ENCODE measurements around the gene LRCH3. TPM values are rescaled to one million over a fixed set of nuclear protein-coding genes. Genes with fewer than 3 reads are reported as not detected.
A peak's percentile ranks its signal among the peaks of the same experiment; 100 is the strongest.

LRCH3 gene
- total and polyA plus RNA-seq, 3 donors from 2014 or later = 43.4 to 173 (median 80.2) TPM

DNA sequence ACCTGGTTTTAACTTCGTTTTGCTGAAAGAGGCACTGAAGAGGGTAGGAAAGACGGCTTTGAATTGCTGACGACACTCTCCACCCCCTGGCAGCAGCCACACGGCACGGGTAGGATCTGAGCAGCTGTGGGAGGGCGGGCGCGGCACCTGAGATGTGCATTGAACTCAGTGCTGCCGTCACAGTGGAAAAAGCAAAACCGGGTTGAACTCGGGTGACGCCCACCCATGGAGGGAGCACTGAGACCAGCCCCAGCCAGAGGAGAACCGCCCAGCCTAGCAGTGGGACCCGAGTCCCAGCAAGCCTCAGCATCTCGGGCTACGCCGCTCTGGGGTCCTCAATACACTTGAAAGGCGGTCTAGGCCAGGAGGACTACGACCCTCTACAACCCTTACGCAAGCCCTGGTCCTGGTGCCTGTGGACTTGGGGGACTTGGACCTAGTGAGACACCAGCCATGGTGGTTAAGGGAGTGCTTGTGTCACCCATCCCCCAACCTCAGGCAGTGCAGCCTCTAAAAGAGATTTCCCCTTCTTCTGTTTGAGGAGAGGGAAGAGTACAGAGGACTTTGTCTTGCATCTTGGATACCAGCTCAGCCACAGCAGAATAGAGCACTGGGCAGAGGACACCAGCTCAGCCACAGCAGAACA lies 108.9 kb downstream of the LRCH3 start:
- 84 to 89% methylated on average over 15 to 20 of the region's 20 CpGs for WGBS, 2 donors
- intact Hi-C loops (cut with DNase I; ENCODE audit: low total_unique reads) = no loop called here
- no peaks in the 10 kb centered on the region for H3K9me3 ChIP-seq

DNA sequence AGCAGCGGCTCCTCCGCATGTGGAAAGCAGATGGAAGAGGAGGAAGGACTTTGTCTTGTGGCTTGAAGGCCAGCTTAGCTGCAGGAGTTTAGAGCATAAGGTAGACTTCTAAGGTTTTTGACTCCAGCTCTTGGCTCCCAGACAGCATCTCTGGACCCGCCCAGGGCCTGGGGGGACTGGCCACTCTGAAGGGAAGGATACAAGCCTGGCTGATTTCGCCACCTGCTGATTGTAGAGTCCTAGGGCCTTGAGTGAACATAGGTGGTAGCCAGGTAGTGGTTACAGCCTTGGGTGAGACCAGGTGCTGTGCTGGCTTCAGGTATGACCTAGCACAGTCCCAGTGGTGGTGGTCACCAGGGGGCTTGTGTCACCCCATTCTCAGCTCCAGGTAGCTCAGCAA lies 110.6 kb downstream of the LRCH3 start:
- H3K4me3 ChIP-seq = no peak overlapping the region
- TF ChIP-seq, protein P1, sequence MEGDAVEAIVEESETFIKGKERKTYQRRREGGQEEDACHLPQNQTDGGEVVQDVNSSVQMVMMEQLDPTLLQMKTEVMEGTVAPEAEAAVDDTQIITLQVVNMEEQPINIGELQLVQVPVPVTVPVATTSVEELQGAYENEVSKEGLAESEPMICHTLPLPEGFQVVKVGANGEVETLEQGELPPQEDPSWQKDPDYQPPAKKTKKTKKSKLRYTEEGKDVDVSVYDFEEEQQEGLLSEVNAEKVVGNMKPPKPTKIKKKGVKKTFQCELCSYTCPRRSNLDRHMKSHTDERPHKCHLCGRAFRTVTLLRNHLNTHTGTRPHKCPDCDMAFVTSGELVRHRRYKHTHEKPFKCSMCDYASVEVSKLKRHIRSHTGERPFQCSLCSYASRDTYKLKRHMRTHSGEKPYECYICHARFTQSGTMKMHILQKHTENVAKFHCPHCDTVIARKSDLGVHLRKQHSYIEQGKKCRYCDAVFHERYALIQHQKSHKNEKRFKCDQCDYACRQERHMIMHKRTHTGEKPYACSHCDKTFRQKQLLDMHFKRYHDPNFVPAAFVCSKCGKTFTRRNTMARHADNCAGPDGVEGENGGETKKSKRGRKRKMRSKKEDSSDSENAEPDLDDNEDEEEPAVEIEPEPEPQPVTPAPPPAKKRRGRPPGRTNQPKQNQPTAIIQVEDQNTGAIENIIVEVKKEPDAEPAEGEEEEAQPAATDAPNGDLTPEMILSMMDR (IDR thresholded peaks at IDR 0.05) = no peak
- TF ChIP-seq POLR2A (IDR thresholded peaks at IDR 0.05) = no peak
- H3K36me3 ChIP-seq (ENCODE audit: low read depth, missing control alignments) = no peaks in the 10 kb centered on the region
- no peaks in the 10 kb centered on the region for H3K27me3 ChIP-seq
- DNase-seq = no peak
- no peaks in the 10 kb centered on the region for H3K4me1 ChIP-seq
- intact Hi-C loops (cut with DNase I; ENCODE audit: low total_unique reads) = no loop called here
- no peak overlapping the region for H3K27ac ChIP-seq
- 87 to 96% methylated on average over 3 to 4 of the region's 4 CpGs for WGBS, 2 donors
- H3K9me3 ChIP-seq = no peaks in the 10 kb centered on the region

More for the DNA sequence above, 108.9 kb downstream of the LRCH3 start:
- H3K4me1 ChIP-seq = no peaks in the 10 kb centered on the region
- no peak overlapping the region for H3K4me3 ChIP-seq
- H3K27me3 ChIP-seq = no peaks in the 10 kb centered on the region
- no peak overlapping the region for H3K27ac ChIP-seq
- H3K36me3 ChIP-seq (ENCODE audit: low read depth, missing control alignments) = no peaks in the 10 kb centered on the region
- no peak for DNase-seq
- TF ChIP-seq POLR2A (IDR thresholded peaks at IDR 0.05) = no peak
- TF ChIP-seq, protein P1 (IDR thresholded peaks at IDR 0.05) = no peak

DNA sequence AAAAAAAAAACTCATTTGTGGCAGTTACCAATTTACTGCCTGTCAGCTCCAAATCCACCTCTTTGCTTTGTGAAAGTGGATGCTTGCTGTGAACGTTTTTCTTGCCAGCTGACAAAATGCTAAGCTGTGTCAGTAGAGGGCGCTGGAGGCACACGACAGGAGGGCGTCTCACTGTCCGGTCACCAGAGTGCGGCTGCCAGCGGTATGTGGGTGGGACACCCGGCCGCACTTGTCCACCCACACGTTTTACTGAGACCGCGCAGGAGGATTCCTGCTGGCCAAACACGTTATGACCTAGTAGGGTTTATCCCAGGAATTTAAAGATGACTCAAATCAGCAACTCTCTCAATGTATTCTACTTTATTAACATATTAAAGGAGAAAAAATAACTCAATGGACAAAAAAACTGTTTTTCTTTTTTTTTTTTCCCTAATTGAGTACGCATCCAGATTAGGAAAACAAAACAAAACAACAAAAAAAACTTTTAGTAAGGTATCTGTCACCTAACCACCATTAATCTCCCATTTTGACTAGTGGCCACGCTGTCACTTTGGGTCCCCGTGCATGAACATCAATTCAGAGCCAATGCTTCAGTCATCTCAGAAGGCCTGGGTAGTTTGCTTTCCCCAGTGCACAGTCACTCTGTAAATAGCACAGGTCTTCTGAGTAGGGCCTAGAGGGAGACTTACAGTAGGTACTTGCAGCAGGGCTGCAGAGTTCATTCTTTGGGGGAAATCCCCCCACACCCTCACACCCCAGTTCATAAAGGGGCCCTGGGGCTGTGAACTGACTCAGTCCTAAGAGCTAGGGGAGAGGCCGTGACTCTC lies 115.2 kb downstream of the LRCH3 start:
- DNase-seq = peak; percentile 94
- intact Hi-C loops (cut with DNase I; ENCODE audit: low total_unique reads) = no loop called here
- Histone ChIP-seq H3K4me3 (no peak overlapping the region), H3K27me3 (no peaks in the 10 kb centered on the region), H3K36me3 (ENCODE audit: low read depth, missing control alignments) (no peaks in the 10 kb centered on the region), H3K4me1 (peaks cover 4% of the 10 kb centered on the region), H3K9me3 (no peaks in the 10 kb centered on the region), H3K27ac (no peak overlapping the region)
- WGBS, 2 donors = 17 to 23% methylated on average over 17 of the region's 17 CpGs
- TF ChIP-seq POLR2A (IDR thresholded peaks at IDR 0.05) = no peak
- TF ChIP-seq, protein P1 (IDR thresholded peaks at IDR 0.05) = peak; percentile 83 to 87 (median 86)

DNA sequence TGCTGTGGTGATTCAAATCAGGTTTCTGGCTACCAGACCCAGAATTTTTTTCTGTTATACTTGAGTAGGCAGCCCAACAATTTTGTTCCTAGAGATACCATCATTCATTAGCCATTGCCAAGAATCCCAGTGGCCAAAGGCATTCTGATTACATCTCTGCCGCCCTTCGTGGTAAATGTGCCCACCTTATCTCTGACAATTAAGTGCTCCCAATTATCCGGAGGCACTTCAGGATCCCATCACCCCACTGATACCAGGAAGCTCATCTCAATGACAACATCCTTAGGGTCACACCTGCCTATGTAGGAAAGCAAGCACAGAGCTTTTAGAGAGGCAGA lies 115.8 kb downstream of the LRCH3 start:
- H3K36me3 ChIP-seq (ENCODE audit: low read depth, missing control alignments) = no peaks in the 10 kb centered on the region
- no peak for TF ChIP-seq POLR2A (IDR thresholded peaks at IDR 0.05)
- TF ChIP-seq, protein P1 (IDR thresholded peaks at IDR 0.05) = no peak

More for the DNA sequence above, 115.8 kb downstream of the LRCH3 start:
- intact Hi-C loops (cut with DNase I; ENCODE audit: low total_unique reads) = no loop called here
- Histone ChIP-seq H3K9me3 (no peaks in the 10 kb centered on the region), H3K27ac (no peak overlapping the region), H3K4me1 (peaks cover 9% of the 10 kb centered on the region), H3K27me3 (no peaks in the 10 kb centered on the region), H3K4me3 (no peak overlapping the region)
- DNase-seq = no peak
- WGBS, 2 donors = 49 to 51% methylated on average over 3 of the region's 3 CpGs

Measured in testis (tissue), 3 donors.